MCF 10A (cell line): ENCODE data around the gene C19orf33. TPM values are rescaled to one million over a fixed set of nuclear protein-coding genes. Genes with fewer than 3 reads are reported as not detected.
A peak's percentile ranks its signal among the peaks of the same experiment; 100 is the strongest.

ENCODE experiments used
- BruUV-seq: library from RNA; stranded (reverse); fragments of 400-500 nt; replicated peaks from 2 replicates; lab custom pipeline; 2021; lab: Mats Ljungman, UMichigan
- CTCF ChIA-PET: fragments of 300-600 bp; sonication (Branson Sonifier 250); formaldehyde crosslinking; extraction: SDS; loops from one replicate; lab custom pipeline; 2021; ENCODE audit warnings: antibody characterized with exemption, inconsistent platforms; lab: Yijun Ruan, JAX
- POLR2A ChIA-PET: fragments of 300-600, 350-650 bp; sonication (Branson Sonifier 250); formaldehyde crosslinking; extraction: SDS; loops from one replicate; lab custom pipeline; 2020; ENCODE audit warnings: antibody characterized with exemption, inconsistent platforms; lab: Yijun Ruan, JAX
- DNase-seq: peaks from one replicate; pipeline ENCODE4 v3.0.0-alpha.2; 2018; ENCODE audit not compliant: unreplicated experiment
- H3K27ac Mint-ChIP-seq: one replicate; pipeline ENCODE4 v1.8.0; 2022; ENCODE audit warnings: mild to moderate bottlenecking, low read depth, mixed read lengths; ENCODE audit not compliant: unreplicated experiment
- H3K27me3 Mint-ChIP-seq: one replicate; pipeline ENCODE4 v1.8.0; 2022; ENCODE audit warnings: mixed read lengths; ENCODE audit not compliant: insufficient read depth, unreplicated experiment
- H3K36me3 Mint-ChIP-seq: one replicate; pipeline ENCODE4 v1.8.0; 2022; ENCODE audit warnings: mild to moderate bottlenecking, moderate library complexity, mixed read lengths; ENCODE audit not compliant: insufficient read depth, unreplicated experiment
- H3K4me1 Mint-ChIP-seq: one replicate; pipeline ENCODE4 v1.8.0; 2022; ENCODE audit warnings: mixed read lengths; ENCODE audit not compliant: insufficient read depth, unreplicated experiment
- H3K4me3 Mint-ChIP-seq: one replicate; pipeline ENCODE4 v1.8.0; 2022; ENCODE audit warnings: mild to moderate bottlenecking, moderate library complexity, mixed read lengths; ENCODE audit not compliant: unreplicated experiment
- H3K9me3 Mint-ChIP-seq: one replicate; pipeline ENCODE4 v1.8.0; 2022; ENCODE audit warnings: mixed read lengths; ENCODE audit not compliant: unreplicated experiment
- intact Hi-C: fragments of 100-400 bp; cut with micrococcal nuclease; formaldehyde crosslinking; loops from 2 replicates; pipeline ENCODE4 v1.14.1; 2022
- total RNA-seq: library from RNA; stranded (reverse); gene quantifications from 2 replicates; pipeline ENCODE4 v1.2.3, GENCODE V29; 2022
- TF ChIP-seq, protein P1 (sequence below): fragments of 200-600 bp; IDR thresholded peaks from one replicate; pipeline ENCODE4 v1.8.0; 2022; ENCODE audit warnings: antibody characterized with exemption, mild to moderate bottlenecking; ENCODE audit not compliant: unreplicated experiment

C19orf33 gene
- total RNA-seq, 1 experiment from 2014 or later, result 343 TPM

DNA sequence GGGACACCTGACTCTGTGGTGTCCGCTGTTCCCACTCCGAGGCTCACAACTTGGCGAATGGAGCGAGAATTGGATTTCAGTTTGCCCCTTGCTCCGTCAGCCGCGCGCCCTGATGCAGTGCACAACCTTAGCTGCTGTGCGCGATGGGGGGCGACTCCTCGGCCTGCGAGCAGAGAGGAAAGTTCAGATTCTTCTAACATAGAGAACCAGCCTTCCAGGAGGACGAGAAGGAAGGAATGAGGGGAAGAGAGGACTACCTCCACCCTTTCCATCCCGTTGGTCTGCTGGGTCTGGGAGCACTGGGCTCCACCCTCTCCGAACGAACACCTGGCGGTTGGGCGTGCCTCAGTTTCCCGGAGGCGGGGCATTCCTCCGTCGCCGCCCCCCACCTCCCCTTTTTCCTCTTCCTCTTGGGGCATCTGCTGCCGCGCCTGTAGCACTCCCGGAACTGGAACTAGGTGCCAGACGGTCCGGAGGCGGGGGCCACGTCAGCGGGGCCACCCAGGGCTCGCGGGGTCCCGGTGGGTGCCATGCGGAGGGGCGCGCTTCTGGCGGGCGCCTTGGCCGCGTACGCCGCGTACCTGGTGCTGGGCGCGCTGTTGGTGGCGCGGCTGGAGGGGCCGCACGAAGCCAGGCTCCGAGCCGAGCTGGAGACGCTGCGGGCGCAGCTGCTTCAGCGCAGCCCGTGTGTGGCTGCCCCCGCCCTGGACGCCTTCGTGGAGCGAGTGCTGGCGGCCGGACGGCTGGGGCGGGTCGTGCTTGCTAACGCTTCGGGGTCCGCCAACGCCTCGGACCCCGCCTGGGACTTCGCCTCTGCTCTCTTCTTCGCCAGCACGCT, 15.6 kb downstream of the C19orf33 start, which contains the start of gene KCNK6:
Gene KCNK6 (plus strand): TSS at position 425 of the 838 bp plus-strand sequence. CDS start 106 bp downstream, at position 531.
- H3K4me1 Mint-ChIP-seq, result peaks cover 29% of the 10 kb centered on the region
- TF ChIP-seq, protein P1, sequence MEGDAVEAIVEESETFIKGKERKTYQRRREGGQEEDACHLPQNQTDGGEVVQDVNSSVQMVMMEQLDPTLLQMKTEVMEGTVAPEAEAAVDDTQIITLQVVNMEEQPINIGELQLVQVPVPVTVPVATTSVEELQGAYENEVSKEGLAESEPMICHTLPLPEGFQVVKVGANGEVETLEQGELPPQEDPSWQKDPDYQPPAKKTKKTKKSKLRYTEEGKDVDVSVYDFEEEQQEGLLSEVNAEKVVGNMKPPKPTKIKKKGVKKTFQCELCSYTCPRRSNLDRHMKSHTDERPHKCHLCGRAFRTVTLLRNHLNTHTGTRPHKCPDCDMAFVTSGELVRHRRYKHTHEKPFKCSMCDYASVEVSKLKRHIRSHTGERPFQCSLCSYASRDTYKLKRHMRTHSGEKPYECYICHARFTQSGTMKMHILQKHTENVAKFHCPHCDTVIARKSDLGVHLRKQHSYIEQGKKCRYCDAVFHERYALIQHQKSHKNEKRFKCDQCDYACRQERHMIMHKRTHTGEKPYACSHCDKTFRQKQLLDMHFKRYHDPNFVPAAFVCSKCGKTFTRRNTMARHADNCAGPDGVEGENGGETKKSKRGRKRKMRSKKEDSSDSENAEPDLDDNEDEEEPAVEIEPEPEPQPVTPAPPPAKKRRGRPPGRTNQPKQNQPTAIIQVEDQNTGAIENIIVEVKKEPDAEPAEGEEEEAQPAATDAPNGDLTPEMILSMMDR, result no peak
- no peaks in the 10 kb centered on the region for H3K9me3 Mint-ChIP-seq

DNA sequence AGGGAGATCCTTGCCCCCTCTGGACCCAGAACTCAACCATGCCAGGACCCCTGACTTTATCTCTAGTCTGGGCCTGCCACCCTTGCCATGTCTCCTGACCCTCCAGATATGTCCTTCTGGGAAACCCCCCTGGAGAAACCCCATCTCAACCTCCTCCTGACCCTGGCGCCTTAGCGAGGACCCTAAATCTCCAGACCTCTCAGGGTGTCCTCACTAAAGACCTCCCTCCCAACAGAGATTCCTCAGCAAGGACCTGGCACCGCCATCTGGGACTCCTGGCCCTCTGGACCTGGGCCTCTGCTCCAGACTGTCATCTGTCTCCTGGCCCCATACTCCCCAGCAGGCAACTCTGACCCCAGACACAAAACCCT, 16.9 kb downstream of the C19orf33 start:
- intact Hi-C loops, result no loop called here
- ChIA-PET CTCF (interaction anchor here (1.2 to 2.7 kb wide), 5 partner anchors 53 to 418 kb away, joined by 3 to 7 read pairs (median 5); partner anchors contain the start of gene PSMD8), POLR2A (interaction anchor here (0.8 to 5.6 kb wide), 3 partner anchors 15 to 55 kb away, joined by 3 to 49 read pairs (median 45); partner anchors contain the start of genes C19orf33, CATSPERG and SPINT2)
- Mint-ChIP-seq H3K36me3 (peaks cover 5% of the 10 kb centered on the region), H3K9me3 (no peaks in the 10 kb centered on the region), H3K27me3 (no peaks in the 10 kb centered on the region), H3K4me1 (peaks cover 29% of the 10 kb centered on the region), H3K27ac (no peak overlapping the region), H3K4me3 (peak overlapping the region; percentile 66)
- BruUV-seq, result no TSS peak
- no peak for DNase-seq
- TF ChIP-seq, protein P1, result no peak

More for the DNA sequence above, 15.6 kb downstream of the C19orf33 start, which contains the start of gene KCNK6:
- no peak for DNase-seq
- POLR2A ChIA-PET, result interaction anchor here (1.0 to 5.6 kb wide), 7 partner anchors 9 to 532 kb away, joined by 3 to 49 read pairs (median 8); partner anchors contain the start of genes C19orf33, CATSPERG, PSMD8 and SPINT2
- CTCF ChIA-PET, result interaction anchor here (0.6 to 2.7 kb wide), 10 partner anchors 16 to 227 kb away, joined by 3 to 7 read pairs (median 4); partner anchors contain the start of genes CATSPERG and PSMD8
- intact Hi-C loops, result no loop called here
- TSS peak; percentile 12 for BruUV-seq
- Mint-ChIP-seq H3K36me3 (peaks cover 5% of the 10 kb centered on the region), H3K27me3 (no peaks in the 10 kb centered on the region), H3K27ac (peak within 1 kb of the TSS; percentile 59), H3K4me3 (peak within 1 kb of the TSS; percentile 66)

DNA sequence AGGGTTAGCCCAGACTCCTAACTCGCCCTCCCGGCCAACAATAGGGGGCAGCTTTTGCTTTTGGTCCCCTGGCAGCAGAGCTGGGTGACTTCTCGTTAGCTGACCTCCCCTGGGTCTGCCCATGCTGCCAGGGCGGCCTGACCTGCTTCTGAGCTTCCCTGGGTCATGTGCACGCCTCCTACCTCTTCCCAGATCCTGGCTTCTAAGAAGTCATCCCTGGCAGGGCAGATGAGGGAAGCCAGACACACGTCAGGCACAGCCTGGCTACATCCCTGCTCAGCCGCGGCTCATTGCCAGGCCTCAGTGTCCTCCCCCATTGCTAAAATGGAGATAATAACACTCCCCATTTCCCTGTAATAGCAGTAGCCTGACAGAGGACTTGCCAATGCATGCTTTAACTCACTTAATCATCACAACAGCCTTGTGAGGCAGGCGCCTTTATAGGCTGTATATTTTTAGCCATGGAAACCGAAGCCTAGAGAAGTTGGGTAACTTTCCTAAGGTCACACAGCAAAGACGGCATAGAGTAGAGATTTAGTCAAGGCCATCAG, 17.7 kb downstream of the C19orf33 start:
- POLR2A ChIA-PET, result interaction anchor here (0.5 to 5.6 kb wide), 6 partner anchors 13 to 419 kb away, joined by 3 to 49 read pairs (median 4); partner anchors contain the start of genes C19orf33, CATSPERG and SPINT2
- H3K27me3 Mint-ChIP-seq, result no peaks in the 10 kb centered on the region
- peak overlapping the region; percentile 66 for H3K4me3 Mint-ChIP-seq
- H3K9me3 Mint-ChIP-seq, result no peaks in the 10 kb centered on the region
- peak overlapping the region; percentile 18 for H3K27ac Mint-ChIP-seq
- DNase-seq, result peak; percentile 61
- peaks cover 5% of the 10 kb centered on the region for H3K36me3 Mint-ChIP-seq
- no TSS peak for BruUV-seq
- peaks cover 29% of the 10 kb centered on the region for H3K4me1 Mint-ChIP-seq
- intact Hi-C loops, result no loop called here
- TF ChIP-seq, protein P1, result no peak
- CTCF ChIA-PET, result interaction anchor here (0.9 to 2.7 kb wide), 4 partner anchors 52 to 419 kb away, joined by 3 to 7 read pairs (median 4); partner anchors contain the start of gene PSMD8
